GM12864 (cell line): Measurements from ENCODE around the gene DRGX.

ENCODE experiments used
- DNase-seq: peaks from one replicate; pipeline ENCODE4 v3.0.0-alpha.2; 2011; ENCODE audit warnings: low read depth
- H3K4me3 ChIP-seq: 2 replicates; pipeline ENCODE4 v1.5.1; 2011; ENCODE audit warnings: mild to moderate bottlenecking, low read depth, low read length, control low read depth
- CTCF ChIP-seq: IDR thresholded peaks from 2 replicates; pipeline ENCODE4 v1.5.1; 2011; ENCODE audit warnings: low read depth, mild to moderate bottlenecking, moderate library complexity, low read length, control low read depth, inconsistent platforms; ENCODE audit errors: missing control alignments

Gene DRGX

GRCh38 chr10:49395741-49396665 is at the start of gene DRGX:
Gene DRGX (minus strand): TSS chr10:49396089. CDS start chr10:49395440, 649 bp downstream.
- no peak within 1 kb of the TSS for H3K4me3 ChIP-seq
- no peak for TF ChIP-seq CTCF
- no peak for DNase-seq

- no peak for TF ChIP-seq CTCF
Measured at GRCh38 chr10:49444349-49444748, 48.5 kb upstream of the DRGX start.

GRCh38 chr10:49442863-49443262 is 47.0 kb upstream of the DRGX start:
- no peak for DNase-seq
- TF ChIP-seq CTCF = no peak
- no peak overlapping the region for H3K4me3 ChIP-seq

More at GRCh38 chr10:49444349-49444748, 48.5 kb upstream of the DRGX start:
- no peak for DNase-seq
- no peak overlapping the region for H3K4me3 ChIP-seq

- DNase-seq = no peak
- no peak overlapping the region for H3K4me3 ChIP-seq
Measured at GRCh38 chr10:49441488-49442476, 45.9 kb upstream of the DRGX start.

GRCh38 chr10:49435225-49435624 is 39.3 kb upstream of the DRGX start:
- no peak for TF ChIP-seq CTCF
- no peak overlapping the region for H3K4me3 ChIP-seq
- DNase-seq = no peak

More at GRCh38 chr10:49441488-49442476, 45.9 kb upstream of the DRGX start:
- no peak for TF ChIP-seq CTCF

- no peak for TF ChIP-seq CTCF
- no peak for DNase-seq
- H3K4me3 ChIP-seq = no peak overlapping the region
Measured at GRCh38 chr10:49433069-49433468, 37.2 kb upstream of the DRGX start.
